Testis (tissue), 2 donors: ENCODE data around the gene AIG1.

Source experiments
- CTCF ChIP-seq, 3 experiments: fragments of 450-650 bp in 2 of 3; fragments of 200-600 bp in 1 of 3; sonication (generic) in 1 of 3; IDR thresholded peaks; one replicate each; pipeline ENCODE4 v1.5.1; 2016 to 2019; ENCODE audit warnings: antibody characterized with exemption in 3 of 3, mild to moderate bottlenecking in 2 of 3, moderate library complexity in 1 of 3
- POLR2A ChIP-seq: fragments of 450-650 bp; IDR thresholded peaks from one replicate; pipeline ENCODE4 v1.6.1; 2017; ENCODE audit warnings: antibody characterized with exemption, mild to moderate bottlenecking, moderate library complexity

- TF ChIP-seq CTCF (IDR thresholded peaks at IDR 0.05), result no peak
- no peak for TF ChIP-seq POLR2A
These were observed 324.9 kb downstream of the AIG1 start for GRCh38 chr6:143385636-143386035.
